ENCODE results near the gene COTL1.

Gene COTL1

DNA sequence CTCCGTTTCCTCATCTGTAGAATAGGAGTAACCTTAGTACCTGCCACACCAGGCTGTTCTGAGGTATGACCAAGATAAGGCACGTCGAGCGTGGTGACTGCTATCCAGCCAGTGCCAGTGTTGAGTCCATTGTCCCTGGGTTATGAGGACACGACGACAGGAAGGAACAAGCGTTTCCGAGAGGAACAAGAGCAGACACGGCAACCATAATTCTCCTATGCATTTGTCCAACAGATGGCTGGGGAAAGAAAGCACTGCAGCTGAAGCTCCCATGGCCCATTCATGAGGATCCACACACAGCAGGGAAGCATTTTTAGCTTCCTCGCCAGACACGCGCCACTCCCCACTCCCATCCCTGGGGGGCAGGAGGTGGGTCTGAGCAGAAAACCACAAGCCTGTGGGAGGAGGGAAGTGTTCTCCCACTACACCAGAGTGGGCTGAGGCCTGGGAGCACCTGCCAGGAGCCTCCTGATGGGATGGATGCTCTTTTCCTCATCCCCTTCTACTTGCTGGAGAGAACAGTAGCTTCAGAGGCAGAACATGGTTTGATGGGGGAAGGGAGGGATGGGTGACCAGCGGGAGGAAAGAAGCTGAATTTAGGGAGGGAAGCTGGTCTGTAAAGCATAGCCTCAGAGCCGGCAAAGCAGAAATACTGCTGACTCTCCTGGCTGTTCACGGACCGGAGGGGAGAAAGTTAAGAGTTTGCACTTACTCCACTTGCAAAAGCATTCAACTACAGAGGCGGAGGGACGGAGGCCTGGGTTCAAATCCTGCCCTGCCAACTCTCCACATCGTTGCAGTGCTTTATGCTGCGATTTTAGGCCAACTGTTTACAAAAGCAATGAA lies 2.7 kb downstream of the COTL1 start:
- no peak overlapping the region for H4K8ac ChIP-seq (ENCODE audit: low read length)
- DNase-seq, result no peak
- peak overlapping the region in 1 of 2 experiments; percentile 67 for H3K23ac ChIP-seq (ENCODE audit: low read length in 2 of 2)
- H2BK12ac ChIP-seq (ENCODE audit: low read length in 2 of 2), result peak overlapping the region in 1 of 2 experiments; percentile 31
- 86% methylated on average over 17 of the region's 20 CpGs for WGBS
- H3K27me3 ChIP-seq (ENCODE audit: control insufficient read depth in 1 of 2, insufficient read depth in 1 of 2, low read length in 2 of 2), result no peaks in the 10 kb centered on the region
- H2BK120ac ChIP-seq (ENCODE audit: low read depth, low read length), result no peak overlapping the region
- no peak overlapping the region for H2BK15ac ChIP-seq (ENCODE audit: low read depth, poor library complexity, severe bottlenecking)
- H3K27ac ChIP-seq (ENCODE audit: low read length, poor library complexity, severe bottlenecking), result no peak overlapping the region
- no peak overlapping the region for H4K91ac ChIP-seq (ENCODE audit: low read length)
- no peak overlapping the region for H2AK5ac ChIP-seq (ENCODE audit: low read length, severe bottlenecking)
- H3K4ac ChIP-seq (ENCODE audit: low read depth in 1 of 2, low read length in 2 of 2), result peak overlapping the region in 1 of 2 experiments; percentile 1
- peak overlapping the region; percentile 83 for H3K9ac ChIP-seq (ENCODE audit: low read length)
- H2BK5ac ChIP-seq (ENCODE audit: low read depth, low read length, poor library complexity, severe bottlenecking), result no peak overlapping the region
- H3K9me3 ChIP-seq (ENCODE audit: control insufficient read depth, low read length), result no peaks in the 10 kb centered on the region
- H3K79me1 ChIP-seq (replicated peaks; ENCODE audit: low read length, poor library complexity, severe bottlenecking), result peaks cover 11% of the 10 kb centered on the region
- peaks cover 23 to 27% of the 10 kb centered on the region in 2 experiments for H3K36me3 ChIP-seq (ENCODE audit: control insufficient read depth in 1 of 2, insufficient read depth in 2 of 2, low read depth in 1 of 2, low read length in 2 of 2)
- no peak overlapping the region for H2AFZ ChIP-seq (ENCODE audit: low read depth, low read length)
- H3K4me1 ChIP-seq (ENCODE audit: control insufficient read depth, insufficient read depth, low read depth, low read length), result peaks cover 35% of the 10 kb centered on the region
- H3K4me2 ChIP-seq (ENCODE audit: low read length, poor library complexity, severe bottlenecking), result peak overlapping the region; percentile 11
- peak overlapping the region in 1 of 2 experiments; percentile 83 for H3K4me3 ChIP-seq (ENCODE audit: insufficient read depth in 1 of 2, low read depth in 1 of 2, low read length in 2 of 2)
- peak overlapping the region in 1 of 2 experiments; percentile 37 for H3K18ac ChIP-seq (ENCODE audit: low read depth in 1 of 2, low read length in 2 of 2)
- peak overlapping the region in 1 of 2 experiments; percentile 8 for H3K14ac ChIP-seq (ENCODE audit: low read length in 2 of 2)

DNA sequence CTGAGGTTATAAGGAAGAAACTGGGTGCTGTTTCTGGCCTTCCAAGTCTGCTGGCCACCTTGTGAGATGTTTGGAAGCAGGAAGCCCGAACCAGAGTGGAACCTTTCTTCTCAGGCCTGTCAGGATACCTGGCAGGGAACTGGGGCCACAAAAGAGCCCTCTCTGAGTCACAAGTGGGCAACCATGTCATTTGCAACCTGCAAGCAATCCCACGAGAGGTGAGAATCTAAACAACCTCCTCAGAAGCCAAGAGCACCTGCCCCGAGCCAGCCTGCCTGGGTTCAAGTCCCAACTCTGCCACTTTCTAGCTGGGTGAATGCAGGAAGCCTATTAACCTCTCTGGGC lies 3.3 kb downstream of the COTL1 start:
- peaks cover 33% of the 10 kb centered on the region for H3K4me1 ChIP-seq (ENCODE audit: control insufficient read depth, insufficient read depth, low read depth, low read length)
- no peak overlapping the region for H2AFZ ChIP-seq (ENCODE audit: low read depth, low read length)
- no peak overlapping the region for H3K14ac ChIP-seq (ENCODE audit: low read length in 2 of 2)
- H2BK120ac ChIP-seq (ENCODE audit: low read depth, low read length), result no peak overlapping the region
- no peak overlapping the region for H2BK12ac ChIP-seq (ENCODE audit: low read length in 2 of 2)
- H3K4me3 ChIP-seq (ENCODE audit: insufficient read depth in 1 of 2, low read depth in 1 of 2, low read length in 2 of 2), result peak overlapping the region in 1 of 2 experiments; percentile 47
- no peaks in the 10 kb centered on the region for H3K9me3 ChIP-seq (ENCODE audit: control insufficient read depth, low read length)
- peak overlapping the region in 1 of 2 experiments; percentile 16 for H3K18ac ChIP-seq (ENCODE audit: low read depth in 1 of 2, low read length in 2 of 2)
- peaks cover 12% of the 10 kb centered on the region for H3K79me1 ChIP-seq (replicated peaks; ENCODE audit: low read length, poor library complexity, severe bottlenecking)
- no peak overlapping the region for H2AK5ac ChIP-seq (ENCODE audit: low read length, severe bottlenecking)
- peak overlapping the region; percentile 73 for H3K9ac ChIP-seq (ENCODE audit: low read length)
- DNase-seq, result no peak
- H3K27me3 ChIP-seq (ENCODE audit: control insufficient read depth in 1 of 2, insufficient read depth in 1 of 2, low read length in 2 of 2), result no peaks in the 10 kb centered on the region
- H2BK15ac ChIP-seq (ENCODE audit: low read depth, poor library complexity, severe bottlenecking), result no peak overlapping the region
- no peak overlapping the region for H4K8ac ChIP-seq (ENCODE audit: low read length)
- H3K4ac ChIP-seq (ENCODE audit: low read depth in 1 of 2, low read length in 2 of 2), result no peak overlapping the region
- H3K4me2 ChIP-seq (ENCODE audit: low read length, poor library complexity, severe bottlenecking), result no peak overlapping the region
- no peak overlapping the region for H3K27ac ChIP-seq (ENCODE audit: low read length, poor library complexity, severe bottlenecking)
- 85% methylated on average over 3 of the region's 3 CpGs for WGBS
- no peak overlapping the region for H2BK5ac ChIP-seq (ENCODE audit: low read depth, low read length, poor library complexity, severe bottlenecking)
- H4K91ac ChIP-seq (ENCODE audit: low read length), result no peak overlapping the region
- H3K23ac ChIP-seq (ENCODE audit: low read length in 2 of 2), result no peak overlapping the region
- peaks cover 23 to 32% of the 10 kb centered on the region in 2 experiments for H3K36me3 ChIP-seq (ENCODE audit: control insufficient read depth in 1 of 2, insufficient read depth in 2 of 2, low read depth in 1 of 2, low read length in 2 of 2)

DNA sequence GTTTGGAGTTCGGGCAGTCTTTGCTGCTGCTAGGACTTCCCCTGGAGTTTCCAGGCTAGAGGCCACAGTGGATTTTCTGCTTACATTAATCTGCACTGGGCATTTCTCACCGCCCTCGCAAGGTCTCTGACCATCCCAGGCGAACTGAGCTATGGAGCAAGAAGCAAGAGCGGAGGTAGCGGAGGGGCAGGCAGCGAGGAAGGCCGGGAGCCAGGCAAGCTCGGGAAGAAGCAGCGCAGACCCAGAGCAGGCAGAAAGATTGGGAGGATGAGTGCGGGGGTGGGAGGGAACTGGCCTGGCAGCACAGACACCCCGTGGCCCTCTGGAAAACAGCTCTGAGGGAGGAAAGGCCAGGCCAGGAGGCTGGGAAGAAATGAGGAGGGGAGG lies 3.8 kb downstream of the COTL1 start:
- H4K8ac ChIP-seq (ENCODE audit: low read length), result no peak overlapping the region
- no peak overlapping the region for H3K27ac ChIP-seq (ENCODE audit: low read length, poor library complexity, severe bottlenecking)
- H3K27me3 ChIP-seq (ENCODE audit: control insufficient read depth in 1 of 2, insufficient read depth in 1 of 2, low read length in 2 of 2), result no peaks in the 10 kb centered on the region
- no peak overlapping the region for H2BK5ac ChIP-seq (ENCODE audit: low read depth, low read length, poor library complexity, severe bottlenecking)
- peak overlapping the region; percentile 23 to 47 for H2BK12ac ChIP-seq (ENCODE audit: low read length in 2 of 2)
- no peak overlapping the region for H3K23ac ChIP-seq (ENCODE audit: low read length in 2 of 2)
- H3K4me1 ChIP-seq (ENCODE audit: control insufficient read depth, insufficient read depth, low read depth, low read length), result peaks cover 32% of the 10 kb centered on the region
- H2AK5ac ChIP-seq (ENCODE audit: low read length, severe bottlenecking), result no peak overlapping the region
- peak overlapping the region; percentile 16 to 68 for H3K18ac ChIP-seq (ENCODE audit: low read depth in 1 of 2, low read length in 2 of 2)
- no peak overlapping the region for H2AFZ ChIP-seq (ENCODE audit: low read depth, low read length)
- H3K4me3 ChIP-seq (ENCODE audit: insufficient read depth in 1 of 2, low read depth in 1 of 2, low read length in 2 of 2), result peak overlapping the region in 1 of 2 experiments; percentile 47
- H3K4ac ChIP-seq (ENCODE audit: low read depth in 1 of 2, low read length in 2 of 2), result no peak overlapping the region
- no peak overlapping the region for H2BK15ac ChIP-seq (ENCODE audit: low read depth, poor library complexity, severe bottlenecking)
- H2BK120ac ChIP-seq (ENCODE audit: low read depth, low read length), result no peak overlapping the region
- peak overlapping the region; percentile 73 for H3K9ac ChIP-seq (ENCODE audit: low read length)
- no peak overlapping the region for H3K4me2 ChIP-seq (ENCODE audit: low read length, poor library complexity, severe bottlenecking)
- H3K36me3 ChIP-seq (ENCODE audit: control insufficient read depth in 1 of 2, insufficient read depth in 2 of 2, low read depth in 1 of 2, low read length in 2 of 2), result peaks cover 26 to 37% of the 10 kb centered on the region in 2 experiments
- peak; percentile 62 for DNase-seq
- WGBS, result 78% methylated on average over 12 of the region's 12 CpGs
- no peak overlapping the region for H3K14ac ChIP-seq (ENCODE audit: low read length in 2 of 2)
- H4K91ac ChIP-seq (ENCODE audit: low read length), result no peak overlapping the region
- no peaks in the 10 kb centered on the region for H3K9me3 ChIP-seq (ENCODE audit: control insufficient read depth, low read length)
- H3K79me1 ChIP-seq (replicated peaks; ENCODE audit: low read length, poor library complexity, severe bottlenecking), result peaks cover 12% of the 10 kb centered on the region

DNA sequence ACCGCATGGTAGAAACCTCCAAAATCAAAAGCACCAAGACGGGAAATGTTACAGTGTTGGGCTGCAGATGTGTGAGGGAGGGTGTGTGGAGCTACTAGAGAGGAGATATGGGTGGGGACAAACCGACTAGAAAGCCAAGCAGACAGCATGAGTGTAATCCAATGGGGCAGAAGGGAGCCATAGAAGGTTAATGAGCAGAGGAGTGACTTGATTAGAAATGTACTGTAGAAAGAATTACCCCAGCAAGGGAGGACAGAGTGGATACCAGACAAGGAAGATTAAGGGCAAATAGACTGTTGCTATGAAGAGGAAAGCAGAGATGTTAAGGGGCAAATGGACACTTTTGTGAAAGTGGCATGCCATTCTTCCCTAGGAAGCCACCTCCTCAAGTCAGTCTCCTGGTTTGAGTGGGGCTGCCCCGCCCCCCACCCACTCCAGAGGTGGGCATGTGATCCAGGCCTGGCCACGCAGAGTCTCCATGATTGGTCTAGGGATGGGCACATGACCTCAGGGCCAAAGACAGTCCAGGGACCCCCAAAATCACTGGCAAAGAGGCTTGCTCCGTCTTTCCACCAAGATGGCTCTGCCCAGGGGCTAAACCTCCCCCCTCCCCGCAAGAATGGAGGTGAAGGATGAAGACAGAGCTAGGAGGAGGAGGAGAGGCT lies 4.3 kb downstream of the COTL1 start:
- H3K9me3 ChIP-seq (ENCODE audit: control insufficient read depth, low read length), result no peaks in the 10 kb centered on the region
- H3K27ac ChIP-seq (ENCODE audit: low read length, poor library complexity, severe bottlenecking), result no peak overlapping the region
- no peak overlapping the region for H2BK120ac ChIP-seq (ENCODE audit: low read depth, low read length)
- peak overlapping the region in 1 of 2 experiments; percentile 68 for H3K18ac ChIP-seq (ENCODE audit: low read depth in 1 of 2, low read length in 2 of 2)
- no peak overlapping the region for H3K4me2 ChIP-seq (ENCODE audit: low read length, poor library complexity, severe bottlenecking)
- no peak overlapping the region for H2BK15ac ChIP-seq (ENCODE audit: low read depth, poor library complexity, severe bottlenecking)
- H3K79me1 ChIP-seq (replicated peaks; ENCODE audit: low read length, poor library complexity, severe bottlenecking), result peaks cover 12% of the 10 kb centered on the region
- no peak overlapping the region for H2BK5ac ChIP-seq (ENCODE audit: low read depth, low read length, poor library complexity, severe bottlenecking)
- H3K4me1 ChIP-seq (ENCODE audit: control insufficient read depth, insufficient read depth, low read depth, low read length), result peaks cover 31% of the 10 kb centered on the region
- H3K27me3 ChIP-seq (ENCODE audit: control insufficient read depth in 1 of 2, insufficient read depth in 1 of 2, low read length in 2 of 2), result no peaks in the 10 kb centered on the region
- H2AFZ ChIP-seq (ENCODE audit: low read depth, low read length), result no peak overlapping the region
- H3K14ac ChIP-seq (ENCODE audit: low read length in 2 of 2), result no peak overlapping the region
- WGBS, result 97% methylated on average over 7 of the region's 7 CpGs
- H3K4ac ChIP-seq (ENCODE audit: low read depth in 1 of 2, low read length in 2 of 2), result no peak overlapping the region
- no peak overlapping the region for H4K8ac ChIP-seq (ENCODE audit: low read length)
- H2BK12ac ChIP-seq (ENCODE audit: low read length in 2 of 2), result peak overlapping the region; percentile 33 to 47
- no peak overlapping the region for H4K91ac ChIP-seq (ENCODE audit: low read length)
- H3K9ac ChIP-seq (ENCODE audit: low read length), result peak overlapping the region; percentile 73
- no peak overlapping the region for H3K23ac ChIP-seq (ENCODE audit: low read length in 2 of 2)
- DNase-seq, result no peak
- H3K36me3 ChIP-seq (ENCODE audit: control insufficient read depth in 1 of 2, insufficient read depth in 2 of 2, low read depth in 1 of 2, low read length in 2 of 2), result peaks cover 27 to 42% of the 10 kb centered on the region in 2 experiments
- peak overlapping the region in 1 of 2 experiments; percentile 47 for H3K4me3 ChIP-seq (ENCODE audit: insufficient read depth in 1 of 2, low read depth in 1 of 2, low read length in 2 of 2)
- H2AK5ac ChIP-seq (ENCODE audit: low read length, severe bottlenecking), result no peak overlapping the region

All from mesenchymal stem cell (in vitro differentiated cells and primary cell).